ENCODE data around the gene TOPAZ1. TPM values are rescaled to one million over a fixed set of nuclear protein-coding genes. Genes with fewer than 3 reads are reported as not detected.

Gene TOPAZ1
- total and polyA plus RNA-seq, 2 of the 13 experiments (the other 11 are each of a cell fraction or from before 2014, with no cell fraction given) = not detected

DNA sequence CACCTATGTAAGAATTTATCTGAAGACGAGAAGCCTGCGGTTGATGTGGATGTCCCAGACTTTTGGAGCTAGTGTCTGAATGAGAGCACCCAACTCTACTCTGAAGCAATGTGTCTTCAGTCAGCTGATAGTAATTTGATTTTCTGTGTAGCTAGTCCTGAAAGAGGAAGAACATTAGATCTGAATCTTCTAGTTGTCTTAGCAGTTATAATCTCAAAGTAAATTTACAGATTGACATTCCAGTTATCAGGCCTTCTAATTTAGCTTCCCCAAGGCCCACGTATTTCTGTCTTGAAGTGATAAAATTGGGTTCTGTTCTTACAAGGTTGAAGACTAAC, 98.3 kb downstream of the TOPAZ1 start (continued):
- TF ChIP-seq, protein P1, sequence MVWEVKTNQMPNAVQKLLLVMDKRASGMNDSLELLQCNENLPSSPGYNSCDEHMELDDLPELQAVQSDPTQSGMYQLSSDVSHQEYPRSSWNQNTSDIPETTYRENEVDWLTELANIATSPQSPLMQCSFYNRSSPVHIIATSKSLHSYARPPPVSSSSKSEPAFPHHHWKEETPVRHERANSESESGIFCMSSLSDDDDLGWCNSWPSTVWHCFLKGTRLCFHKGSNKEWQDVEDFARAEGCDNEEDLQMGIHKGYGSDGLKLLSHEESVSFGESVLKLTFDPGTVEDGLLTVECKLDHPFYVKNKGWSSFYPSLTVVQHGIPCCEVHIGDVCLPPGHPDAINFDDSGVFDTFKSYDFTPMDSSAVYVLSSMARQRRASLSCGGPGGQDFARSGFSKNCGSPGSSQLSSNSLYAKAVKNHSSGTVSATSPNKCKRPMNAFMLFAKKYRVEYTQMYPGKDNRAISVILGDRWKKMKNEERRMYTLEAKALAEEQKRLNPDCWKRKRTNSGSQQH (CRISPR knock-in tag; IDR thresholded peaks at IDR 0.05; ENCODE audit: low read depth) = no peak
- no peak for TF ChIP-seq ZNF317 (CRISPR knock-in tag; IDR thresholded peaks at IDR 0.05)
- TF ChIP-seq ZNF280D (CRISPR knock-in tag; IDR thresholded peaks at IDR 0.05) = no peak

DNA sequence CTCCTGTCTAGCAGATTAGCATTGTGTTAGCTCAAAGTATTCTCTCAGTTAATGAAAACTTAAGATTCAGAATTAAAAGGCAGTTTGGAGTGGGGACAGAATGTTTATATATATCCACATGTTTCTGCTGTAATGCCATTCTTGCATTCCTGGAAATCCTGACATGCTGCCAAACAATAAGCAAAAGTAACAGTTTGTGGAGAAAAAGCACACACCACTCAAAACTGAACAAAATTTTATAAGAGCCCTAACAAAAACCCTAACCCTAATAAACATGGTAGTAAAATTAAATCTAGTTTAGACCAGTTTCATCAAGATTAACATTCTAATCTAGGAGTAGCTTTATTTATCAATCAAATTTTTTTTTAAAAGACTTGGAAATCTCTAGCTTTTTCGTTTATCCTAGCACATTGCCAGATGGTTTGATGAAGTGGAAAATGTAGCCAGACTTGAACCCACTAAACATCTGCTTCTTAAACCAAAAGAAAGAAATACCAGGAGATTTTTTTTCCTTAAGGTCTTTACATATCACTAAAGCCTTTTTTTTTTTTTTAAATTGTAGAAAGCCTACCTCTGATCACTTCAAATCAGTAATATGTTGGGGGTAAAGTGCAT, 100.6 kb downstream of the TOPAZ1 start:
- Histone ChIP-seq H3K4me2 (ENCODE audit: low read depth, low read length) (no peak overlapping the region), H3K9ac (ENCODE audit: insufficient read depth, low read depth, low read length) (no peak overlapping the region), H3K36me3 (replicated peaks in 1 of 2; ENCODE audit: control insufficient read depth in 1 of 2, insufficient read depth in 2 of 2, low read length in 2 of 2) (peaks cover 0 to 1% of the 10 kb centered on the region in 2 experiments; a peak in 1 of 5 replicates), H3K9me3 (ENCODE audit: low read length) (no peaks in the 10 kb centered on the region), H2AFZ (ENCODE audit: low read length) (no peak overlapping the region), H3K27ac (ENCODE audit: extremely low read length, insufficient read depth, low read length) (no peak overlapping the region), H3K4me3 (replicated peaks in 1 of 3; ENCODE audit: insufficient read depth in 1 of 3, low read depth in 2 of 3, low read length in 3 of 3) (no peak overlapping the region), H3K79me2 (ENCODE audit: insufficient read depth, low read length) (peaks cover 28% of the 10 kb centered on the region), H3K4me1 (ENCODE audit: insufficient read depth, low read length) (peaks cover 58% of the 10 kb centered on the region), H4K20me1 (ENCODE audit: insufficient read depth, low read length) (no peaks in the 10 kb centered on the region), H3K27me3 (ENCODE audit: control insufficient read depth in 1 of 2, insufficient read depth in 2 of 2, low read length in 2 of 2) (no peaks in the 10 kb centered on the region; a peak in 1 of 5 replicates)
- in situ Hi-C loops (cut with HindIII; ENCODE audit: extremely low pct_ligation_motif_present, low pct_unique_long_range_greater_than_20kb) = no loop called here
- 88% methylated on average over 1 of the region's 1 CpG for WGBS (ENCODE audit: low lambda C conversion rate)
- intact Hi-C loops (cut with micrococcal nuclease; ENCODE audit: unreplicated experiment) = no loop called here
- BruUV-seq (replicated peaks) = no TSS peak
- DNase-seq (ENCODE audit: low spot score) (no peak), ATAC-seq (no peak), FAIRE-seq (no peak)
- TF ChIP-seq NCOA1 (CRISPR knock-in tag; IDR thresholded peaks at IDR 0.05) (no peak), NCOA2 (CRISPR knock-in tag; IDR thresholded peaks at IDR 0.05) (no peak), ZNF496 (CRISPR knock-in tag; IDR thresholded peaks at IDR 0.05; ENCODE audit: insufficient replicate concordance) (no peak), ZNF788 (CRISPR knock-in tag; IDR thresholded peaks at IDR 0.05; ENCODE audit: borderline replicate concordance) (no peak), CBFB (CRISPR knock-in tag; IDR thresholded peaks at IDR 0.05) (no peak), ZNF589 (CRISPR knock-in tag; conservative IDR thresholded peaks at IDR 0.05) (no peak), HIVEP1 (CRISPR knock-in tag; IDR thresholded peaks at IDR 0.05) (no peak), MAZ (IDR thresholded peaks at IDR 0.05; ENCODE audit: borderline replicate concordance, low read depth, low read length) (no peak), MAZ (CRISPR knock-in tag; IDR thresholded peaks at IDR 0.05; ENCODE audit: low read depth) (no peak), PHF5A (CRISPR knock-in tag; IDR thresholded peaks at IDR 0.05; ENCODE audit: low read depth, unreplicated experiment) (no peak), KDM3A (CRISPR knock-in tag; IDR thresholded peaks at IDR 0.05; ENCODE audit: low read depth) (no peak), XRCC5 (optimal IDR thresholded peaks at IDR 0.05; ENCODE audit: low read length) (no peak)
- TF ChIP-seq, protein P2, sequence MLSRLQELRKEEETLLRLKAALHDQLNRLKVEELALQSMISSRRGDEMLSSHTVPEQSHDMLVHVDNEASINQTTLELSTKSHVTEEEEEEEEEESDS (CRISPR knock-in tag; IDR thresholded peaks at IDR 0.05; ENCODE audit: borderline replicate concordance) = no peak
- ChIA-PET CTCF (ENCODE audit: low intra/inter-chr PET ratio, low total read pairs) (no interaction called here), POLR2A (interaction anchor here (0.7 to 1.7 kb wide), 3 partner anchors 17 to 136 kb away, joined by 4 to 5 read pairs (median 4); no protein-coding TSS in a partner anchor)

Measured in HepG2 (cell line).